IMR-90 (cell line): ENCODE measurements around the gene TRAF3. TPM values are rescaled to one million over a fixed set of nuclear protein-coding genes. Genes with fewer than 3 reads are reported as not detected.

Experiments
- ATAC-seq: fragments of 200-7000 bp; cut with Tn5 transposase; 2 replicates; pipeline ENCODE4 v1.9.1; 2020; ENCODE audit warnings: low read depth, mild to moderate bottlenecking, moderate library complexity
- BruUV-seq: library from RNA; stranded (reverse); fragments of 400-500 nt; replicated peaks from 2 replicates; lab custom pipeline; 2021; lab: Mats Ljungman, UMichigan
- CTCF ChIA-PET: fragments of 300-600 bp; formaldehyde crosslinking; extraction: SDS; loops from one replicate; lab custom pipeline; 2021; ENCODE audit warnings: antibody characterized with exemption; lab: Yijun Ruan, JAX
- POLR2A ChIA-PET: fragments of 300-600 bp; sonication (Branson Sonifier 250); formaldehyde crosslinking; loops from one replicate; lab custom pipeline; 2022; ENCODE audit warnings: antibody characterized with exemption; ENCODE audit not compliant: unreplicated experiment; lab: Charles Lee
- DNase-seq: peaks from one replicate; pipeline ENCODE4 v3.0.0; 2013
- H2AFZ ChIP-seq: replicated peaks from 2 replicates; pipeline ENCODE3; 2013; ENCODE audit warnings: low read length, mild to moderate bottlenecking; ENCODE audit not compliant: poor library complexity
- H2AK5ac ChIP-seq: 2 replicates; pipeline ENCODE4 v1.6.1; 2013; ENCODE audit warnings: low read depth, low read length, inconsistent platforms
- H2AK9ac ChIP-seq: replicated peaks from 2 replicates; pipeline ENCODE3; 2013; ENCODE audit warnings: mild to moderate bottlenecking, low read depth, low read length, moderate library complexity; ENCODE audit not compliant: poor library complexity
- H2BK120ac ChIP-seq: 2 replicates; pipeline ENCODE4 v1.6.1; 2013; ENCODE audit warnings: low read depth, low read length, inconsistent platforms
- H2BK15ac ChIP-seq: 3 replicates; pipeline ENCODE4 v1.6.1; 2013; ENCODE audit warnings: low read depth, low read length, inconsistent platforms
- H2BK20ac ChIP-seq: 2 replicates; pipeline ENCODE4 v1.6.1; 2013; ENCODE audit warnings: low read depth, mild to moderate bottlenecking, inconsistent platforms, low read length, moderate library complexity
- H2BK5ac ChIP-seq: 2 replicates; pipeline ENCODE4 v1.6.1; 2013; ENCODE audit warnings: mild to moderate bottlenecking, low read depth, low read length, inconsistent platforms; ENCODE audit not compliant: poor library complexity, severe bottlenecking
- H3K14ac ChIP-seq: replicated peaks from 2 replicates; pipeline ENCODE4 v1.6.1; 2013; ENCODE audit warnings: low read depth, low read length, inconsistent platforms
- H3K18ac ChIP-seq: 2 replicates; pipeline ENCODE4 v1.6.1; 2013; ENCODE audit warnings: low read depth, low read length, control low read depth
- H3K23ac ChIP-seq: 2 replicates; pipeline ENCODE4 v1.6.1; 2013; ENCODE audit warnings: low read depth, low read length, inconsistent platforms
- H3K27ac ChIP-seq: 2 replicates; pipeline ENCODE4 v1.5.1; 2013; ENCODE audit warnings: mild to moderate bottlenecking, control low read depth, low read length; ENCODE audit not compliant: insufficient read depth
- H3K27me3 ChIP-seq: 2 replicates; pipeline ENCODE4 v1.6.1; 2013; ENCODE audit warnings: low read length; ENCODE audit not compliant: control insufficient read depth, insufficient read depth
- H3K36me3 ChIP-seq: 2 replicates; pipeline ENCODE4 v1.6.1; 2013; ENCODE audit warnings: low read length, mixed read lengths; ENCODE audit not compliant: control insufficient read depth, insufficient read depth
- H3K4ac ChIP-seq: 2 replicates; pipeline ENCODE4 v1.6.1; 2013; ENCODE audit warnings: low read depth, low read length, inconsistent platforms
- H3K4me1 ChIP-seq: 2 replicates; pipeline ENCODE4 v1.6.1; 2013; ENCODE audit warnings: low read length, mixed read lengths; ENCODE audit not compliant: control insufficient read depth, insufficient read depth
- H3K4me2 ChIP-seq: 2 replicates; pipeline ENCODE4 v1.6.1; 2013; ENCODE audit warnings: low read depth, mild to moderate bottlenecking, control low read depth, low read length, moderate library complexity
- H3K4me3 ChIP-seq: 2 replicates; pipeline ENCODE4 v1.5.1; 2013; ENCODE audit warnings: low read depth, mild to moderate bottlenecking, control low read depth, low read length, moderate library complexity; ENCODE audit not compliant: insufficient read depth
- H3K56ac ChIP-seq: 2 replicates; pipeline ENCODE4 v1.6.1; 2013; ENCODE audit warnings: low read length, inconsistent platforms; ENCODE audit not compliant: insufficient read depth; ENCODE audit errors: extremely low read depth
- H3K79me1 ChIP-seq, 2 experiments: 2 replicates each; pipeline ENCODE4 v1.6.1; 2013; ENCODE audit warnings: low read length in 2 of 2, inconsistent platforms in 1 of 2, low read depth in 1 of 2
- H3K9ac ChIP-seq: 2 replicates; pipeline ENCODE4 v1.6.1; 2013; ENCODE audit warnings: low read depth, low read length, control low read depth
- H3K9me1 ChIP-seq: 2 replicates; pipeline ENCODE4 v1.6.1; 2013; ENCODE audit warnings: low read length, inconsistent platforms; ENCODE audit not compliant: insufficient read depth
- H3K9me3 ChIP-seq: 2 replicates; pipeline ENCODE4 v1.6.1; 2013; ENCODE audit warnings: low read length; ENCODE audit not compliant: control insufficient read depth, insufficient read depth
- H4K20me1 ChIP-seq: 2 replicates; pipeline ENCODE4 v1.6.1; 2013; ENCODE audit warnings: low read length, inconsistent platforms; ENCODE audit not compliant: insufficient read depth
- H4K5ac ChIP-seq: 2 replicates; pipeline ENCODE4 v1.6.1; 2013; ENCODE audit warnings: mild to moderate bottlenecking, low read depth, low read length, control low read depth
- H4K8ac ChIP-seq, 2 experiments: 2 replicates each; pipeline ENCODE4 v1.6.1; 2013; ENCODE audit warnings: low read depth in 2 of 2, low read length in 2 of 2, control low read depth in 1 of 2, inconsistent platforms in 1 of 2
- H4K91ac ChIP-seq: 2 replicates; pipeline ENCODE4 v1.6.1; 2013; ENCODE audit warnings: low read depth, low read length, inconsistent platforms; ENCODE audit not compliant: insufficient read depth
- RAD21 ChIP-seq: IDR thresholded peaks from 2 replicates; pipeline ENCODE4 v1.6.1; 2012; ENCODE audit warnings: low read length, improper control_type of control experiment
- WGBS, 2 experiments: methylation state at CpG; one replicate each; pipeline versions ENCODE4 v1.1.5 to v1.1.7; 2013; ENCODE audit warnings: missing lambda C conversion rate in 2 of 2; ENCODE audit not compliant: insufficient read length in 1 of 2; ENCODE audit errors: extremely low coverage in 2 of 2; 5-methylcytosine and 5-hydroxymethylcytosine counted together
- dilution Hi-C: fragments of 300-500 bp; cut with HindIII; formaldehyde crosslinking; loops from one replicate; pipeline ENCODE4 v1.14.3; 2018; ENCODE audit warnings: low sequenced_read_pairs; ENCODE audit not compliant: unreplicated experiment
- in situ Hi-C: fragments of 300-500 bp; cut with MboI; formaldehyde crosslinking; loops from 3 replicates; pipeline ENCODE4 v1.14.3; 2019; ENCODE audit warnings: low sequenced_read_pairs, inconsistent platforms, mixed read lengths
- intact Hi-C: fragments of 100-400 bp; cut with micrococcal nuclease; formaldehyde crosslinking; loops from 2 replicates; pipeline ENCODE4 v1.10.0; 2022
- polyA plus RNA-seq, 3 experiments: library from polyadenylated mRNA; depleted of rRNA; stranded (reverse); fragments of >200 nt; gene quantifications; 2 replicates each; pipeline ENCODE4 v1.2.3, GENCODE V29; 2012; ENCODE audit warnings: low replicate concordance in 1 of 3
- total RNA-seq: library from RNA; depleted of rRNA; stranded (reverse); fragments of >200 nt; gene quantifications from 2 replicates; pipeline ENCODE4 v1.2.3, GENCODE V29; 2012

The TRAF3 gene
- total and polyA plus RNA-seq, 2 of the 4 experiments (the other 2 are of a cell fraction), result 21.2 to 25.3 TPM

GRCh38 chr14:102754370-102755262 lies 22.6 kb upstream of the TRAF3 start:
- POLR2A ChIA-PET, result no interaction called here
- Histone ChIP-seq H4K91ac (no peak overlapping the region), H3K4me3 (no peak overlapping the region), H3K4me1 (no peaks in the 10 kb centered on the region), H3K36me3 (no peaks in the 10 kb centered on the region), H3K4me2 (no peak overlapping the region), H2BK20ac (no peak overlapping the region), H3K23ac (no peak overlapping the region), H3K4ac (no peak overlapping the region), H2AK5ac (no peak overlapping the region), H2AK9ac (peak overlapping the region; percentile 28), H3K27ac (no peak overlapping the region), H3K14ac (no peak overlapping the region), H2BK5ac (no peak overlapping the region), H4K8ac (no peak overlapping the region), H3K9ac (no peak overlapping the region), H2AFZ (no peak overlapping the region), H3K9me3 (no peaks in the 10 kb centered on the region; the same call in 1 of the 2 replicates), H2BK120ac (no peak overlapping the region), H3K56ac (no peak overlapping the region), H2BK15ac (no peak overlapping the region), H4K20me1 (no peaks in the 10 kb centered on the region; the same call in 1 of the 2 replicates), H3K18ac (no peak overlapping the region), H3K27me3 (peaks cover 1% of the 10 kb centered on the region; the same call in 1 of the 2 replicates), H3K9me1 (no peaks in the 10 kb centered on the region; the same call in 1 of the 2 replicates), H4K5ac (no peak overlapping the region), H3K79me1 (no peaks in the 10 kb centered on the region)
- in situ Hi-C loops (no loop called here), intact Hi-C loops (no loop called here), dilution Hi-C loops (no loop called here)
- no TSS peak for BruUV-seq
- ATAC-seq (no peak), DNase-seq (no peak)
- TF ChIP-seq RAD21, result no peak
- 57% methylated on average over 1 of the region's 17 CpGs; no CpG with 5 or more reads in 1 of the 2 experiments for WGBS, 2 experiments
- CTCF ChIA-PET, result interaction anchor here (0.5 kb wide), 1 partner anchor 188 kb away, joined by 4 read pairs; no protein-coding TSS in a partner anchor
